HUDEP-2 (cell line): ENCODE data around the gene NRXN3.
"Not testable (repeated sequence)": the region's sequence is repeated elsewhere in the genome, so short reads cannot be mapped to it uniquely, and the experiment has no call there.

ENCODE experiments used
- DNase-seq, 76 experiments: peaks; one replicate each; lab custom pipeline; 2025; ENCODE audit not compliant: unreplicated experiment in 76 of 76; lab: John Stamatoyannopoulos, UW

NRXN3 gene

DNA sequence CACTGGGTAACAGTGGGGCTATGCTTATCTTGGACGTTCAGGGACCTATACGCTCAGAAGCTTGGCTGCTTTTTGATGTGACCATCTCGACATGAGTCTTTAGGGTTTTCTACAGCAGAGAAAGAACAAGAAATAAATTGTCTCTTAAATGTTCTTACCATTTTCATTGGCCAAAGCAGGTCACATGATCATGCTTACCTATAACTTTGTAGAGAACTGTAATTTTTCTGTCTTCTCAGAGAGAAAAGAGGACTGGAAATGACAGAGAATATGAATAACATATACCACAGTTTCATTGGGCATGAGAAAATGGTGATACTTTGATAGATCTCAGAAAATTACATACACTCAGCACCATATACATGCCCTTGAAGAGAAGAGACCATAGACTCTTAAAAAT lies 390.9 kb downstream of the NRXN3 start:
- DNase-seq: no peak

- peak in 65 of 76 experiments; percentile 4 to 71 (median 41) for DNase-seq
Measured at GRCh38 chr14:78566026-78566858, 396.1 kb downstream of the NRXN3 start.

GRCh38 chr14:78566859-78567172 lies 396.6 kb downstream of the NRXN3 start:
- DNase-seq: no peak

GRCh38 chr14:78567343-78567742 lies 397.2 kb downstream of the NRXN3 start:
- no peak for DNase-seq

GRCh38 chr14:78573736-78574135 lies 403.6 kb downstream of the NRXN3 start:
- DNase-seq: not testable (repeated sequence)

DNA sequence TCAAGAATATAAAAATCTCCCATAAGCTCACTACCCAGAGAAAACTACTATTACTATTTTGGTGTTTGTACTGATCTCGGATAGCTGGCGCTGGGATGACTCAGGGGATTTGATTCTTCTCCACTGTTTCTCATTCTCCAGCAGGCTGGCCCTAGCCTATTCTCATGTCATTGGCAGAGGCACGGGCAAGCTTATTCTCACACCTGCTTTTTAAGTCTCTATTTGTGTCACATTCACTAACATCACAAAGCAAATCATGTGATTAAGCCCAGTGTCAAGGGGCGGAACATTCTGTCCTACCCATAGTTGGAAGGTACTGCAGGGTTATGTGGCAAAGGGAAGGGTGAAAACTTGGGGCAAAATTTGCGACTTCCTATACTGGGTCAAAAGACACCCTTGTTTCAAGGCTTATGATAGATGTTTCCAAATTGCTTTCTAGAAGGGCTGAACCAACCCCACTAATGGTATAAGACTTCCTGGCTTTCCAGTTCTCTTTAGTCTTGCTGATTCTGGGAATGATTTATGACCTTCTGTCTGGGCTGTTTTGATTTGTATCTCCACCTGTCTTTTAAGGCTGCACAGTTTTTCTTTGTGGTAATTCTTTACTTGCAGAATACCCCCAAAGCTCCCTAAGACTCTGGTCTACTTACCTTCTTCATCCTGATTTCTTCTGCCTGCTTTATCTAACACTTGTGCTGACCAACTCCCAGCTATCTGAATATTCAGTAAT lies 406.4 kb downstream of the NRXN3 start:
- DNase-seq: no peak

DNA sequence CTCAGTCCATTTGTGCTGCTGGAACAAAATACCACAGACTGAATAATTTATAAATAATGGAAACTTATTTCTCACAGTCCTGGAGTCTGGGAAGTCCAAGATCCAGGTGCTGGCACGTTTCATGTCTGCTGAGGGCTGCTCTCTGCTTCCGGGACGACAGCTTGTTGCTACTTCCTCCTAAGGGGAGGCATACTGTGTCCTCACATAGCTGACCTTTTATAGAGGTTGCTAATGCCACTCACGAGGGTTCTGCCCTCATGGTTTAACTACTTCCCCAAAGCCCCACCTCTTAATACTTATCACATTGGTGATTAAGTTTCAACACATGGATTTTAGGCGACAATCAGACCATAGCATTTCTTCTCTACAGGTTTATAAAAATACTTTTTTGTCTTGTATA lies 411.1 kb downstream of the NRXN3 start:
- DNase-seq: no peak

- DNase-seq: no peak
Measured at GRCh38 chr14:78586681-78587080, 416.5 kb downstream of the NRXN3 start.

GRCh38 chr14:78588906-78589305 lies 418.7 kb downstream of the NRXN3 start:
- no peak for DNase-seq

DNA sequence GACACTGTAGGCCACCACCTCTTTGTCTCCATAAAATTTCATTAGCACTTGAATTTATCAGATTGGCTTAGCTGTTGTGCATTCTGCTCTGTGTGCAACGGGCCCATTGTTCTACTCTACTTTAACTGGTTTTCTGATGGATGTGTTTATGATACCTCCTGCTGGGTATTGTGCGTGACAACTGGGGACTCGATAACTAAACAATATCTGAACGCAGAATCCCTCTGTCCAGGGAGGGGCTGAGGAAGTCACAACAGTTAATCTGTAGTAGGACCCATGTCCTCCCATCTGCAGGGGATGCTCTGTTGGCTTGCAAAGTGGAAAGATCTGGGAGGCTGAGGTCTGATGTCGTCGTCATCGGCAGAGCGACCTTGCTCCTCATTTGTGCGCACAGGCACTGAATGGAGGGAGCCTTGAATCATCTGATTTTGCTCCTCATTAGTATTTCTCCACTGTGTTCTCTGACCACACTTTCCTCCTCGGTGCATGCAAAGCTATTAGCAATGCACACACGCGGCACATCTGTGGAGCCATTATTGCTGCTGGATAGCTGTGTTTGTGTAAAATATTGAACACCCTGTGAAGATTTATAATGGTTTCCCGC lies 422.5 kb downstream of the NRXN3 start:
- no peak for DNase-seq

DNA sequence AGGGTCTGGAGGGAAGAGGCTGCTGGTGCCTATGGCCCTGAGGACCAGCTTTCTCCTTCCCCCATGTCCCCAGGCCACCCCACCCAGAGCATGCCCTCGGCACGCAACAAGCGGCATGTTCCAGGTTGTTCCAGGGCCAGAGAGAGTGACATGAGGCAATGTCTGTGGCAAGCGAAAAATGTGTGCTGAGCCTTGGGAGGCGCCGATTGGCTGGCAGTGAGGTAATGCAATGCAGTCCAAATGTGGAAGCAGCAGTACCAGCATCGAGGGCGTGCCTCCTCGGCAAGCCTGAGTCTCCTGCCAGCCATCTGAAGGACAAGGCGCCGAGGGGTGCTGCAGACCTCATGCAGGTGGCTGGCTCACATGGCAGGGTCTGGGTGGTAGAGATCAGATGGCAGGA lies 423.8 kb downstream of the NRXN3 start:
- no peak for DNase-seq

DNA sequence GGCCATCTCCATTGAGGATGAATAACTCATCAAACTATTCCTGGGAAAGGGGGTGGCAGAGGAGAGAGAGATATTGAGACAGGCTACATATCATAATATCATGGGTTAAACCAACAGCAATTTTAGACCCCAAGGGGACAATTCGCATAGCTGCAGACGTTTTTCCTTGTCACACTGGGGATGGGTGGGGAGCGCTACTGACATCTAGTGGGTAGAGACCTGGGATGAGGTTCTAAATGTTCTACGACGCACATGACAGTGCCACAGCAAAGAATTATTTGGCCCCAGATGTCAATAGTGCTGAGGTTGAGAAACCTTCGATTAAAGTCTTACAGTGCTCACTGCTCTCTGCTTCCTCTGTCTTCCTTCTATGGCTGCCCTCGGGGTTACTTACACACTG lies 425.6 kb downstream of the NRXN3 start:
- peak in 1 of 76 experiments; percentile 1 for DNase-seq

- peak in 32 of 76 experiments; percentile 1 to 50 (median 14) for DNase-seq
Measured at GRCh38 chr14:78598046-78598920, 428.1 kb downstream of the NRXN3 start.

DNA sequence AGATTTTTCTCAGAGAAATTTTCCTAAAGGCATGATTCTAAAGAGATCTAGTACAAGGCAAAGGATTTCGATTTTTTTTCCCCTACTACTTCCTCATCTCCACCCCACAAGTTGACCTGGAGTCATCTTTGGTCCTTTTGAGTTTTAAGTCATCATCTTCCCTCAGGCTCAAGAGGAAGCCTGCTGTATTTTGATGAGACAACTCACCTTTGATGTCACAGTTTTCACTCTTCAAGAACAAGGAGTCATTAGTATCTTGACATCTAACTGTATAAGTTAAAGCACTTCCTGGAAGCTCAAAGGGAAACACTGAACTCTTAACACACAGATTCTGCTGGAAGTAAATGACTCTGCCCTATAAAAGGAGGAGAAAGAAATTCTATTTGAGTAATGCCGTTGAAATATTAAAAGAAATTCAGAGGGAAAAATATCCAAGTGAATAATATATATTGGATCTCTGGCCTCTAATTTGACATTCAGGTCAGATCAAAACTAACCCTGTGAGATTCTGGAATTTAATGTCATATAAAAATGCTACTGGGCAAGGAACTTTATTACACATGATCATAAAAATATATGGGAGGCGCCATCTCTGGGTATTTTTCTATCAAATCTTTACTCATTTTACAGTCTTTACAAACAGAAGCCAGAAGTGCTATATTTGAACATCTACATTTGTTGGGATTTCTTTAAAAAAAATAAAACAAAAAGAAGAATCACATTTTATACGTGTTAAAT lies 435.0 kb downstream of the NRXN3 start:
- no peak for DNase-seq

- no peak for DNase-seq
Measured at GRCh38 chr14:78605897-78606500, 435.8 kb downstream of the NRXN3 start.

- DNase-seq: no peak
Measured at GRCh38 chr14:78608998-78609787, 439.0 kb downstream of the NRXN3 start.

DNA sequence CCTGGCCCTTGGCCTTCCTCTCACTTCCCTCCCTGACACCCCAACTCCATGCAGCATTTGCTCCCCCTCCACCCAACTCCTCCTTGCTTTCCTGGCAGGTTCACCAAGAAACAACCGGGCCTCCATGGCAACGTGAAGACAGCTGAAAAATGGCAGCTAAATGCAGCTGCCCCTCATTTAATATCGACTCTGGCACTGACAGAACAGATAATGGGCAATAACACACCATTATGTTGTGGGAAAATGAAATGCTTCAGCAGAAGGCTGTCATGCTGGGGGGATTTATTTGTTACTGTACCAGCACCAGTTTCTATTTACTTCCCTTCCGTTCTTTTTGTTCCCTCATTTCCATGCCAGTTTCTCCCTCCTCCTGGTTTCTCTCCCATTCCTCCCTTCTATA lies 440.8 kb downstream of the NRXN3 start:
- DNase-seq: no peak

GRCh38 chr14:78611796-78612571 lies 441.8 kb downstream of the NRXN3 start:
- DNase-seq: no peak
